ENCODE data around the gene CD3G.

CD3G gene

DNA sequence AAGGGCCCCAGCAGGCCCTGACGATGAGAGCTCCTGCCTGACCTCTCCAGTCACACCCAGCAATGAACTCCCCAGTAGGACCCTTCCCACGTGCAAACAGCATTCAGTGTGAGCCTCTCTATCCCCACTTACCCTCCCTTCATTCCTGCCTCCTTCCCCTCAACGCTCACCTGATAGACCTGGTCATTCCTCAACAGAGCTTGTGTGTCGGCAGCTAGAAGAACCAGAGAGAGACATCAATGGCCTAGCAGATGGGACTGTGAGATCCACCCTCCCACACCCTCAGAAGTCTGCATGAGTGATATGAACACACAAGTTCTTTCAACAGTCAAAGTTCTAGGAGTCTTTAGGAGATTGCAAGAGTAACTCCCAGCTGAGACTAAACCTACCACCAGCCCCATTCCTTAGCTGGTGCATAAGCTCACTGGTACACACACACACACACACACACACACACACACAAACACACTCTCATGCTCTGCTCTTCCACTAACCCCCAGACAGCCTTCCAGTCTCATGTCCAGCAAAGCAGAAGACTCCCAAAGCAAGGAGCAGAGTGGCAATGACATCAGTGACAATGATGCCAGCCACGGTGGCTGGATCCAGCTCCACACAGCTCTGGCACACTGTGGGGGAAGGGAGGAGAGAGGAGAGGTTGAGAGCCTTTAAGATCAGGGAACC is 4.7 kb upstream of the CD3G start:
- no peak for DNase-seq (ENCODE audit: low read depth)
- H3K4me3 ChIP-seq (replicated peaks; ENCODE audit: low read depth, low read length), result no peak overlapping the region
- no peak for TF ChIP-seq CTCF (IDR thresholded peaks at IDR 0.05; ENCODE audit: low read length, missing control alignments)

GRCh38 chr11:118340449-118340848 is 3.7 kb upstream of the CD3G start:
- H3K4me3 ChIP-seq (replicated peaks; ENCODE audit: low read depth, low read length), result no peak overlapping the region
- DNase-seq (ENCODE audit: low read depth), result no peak
- TF ChIP-seq CTCF (IDR thresholded peaks at IDR 0.05; ENCODE audit: low read length, missing control alignments), result no peak

GRCh38 chr11:118341261-118341660 is 2.9 kb upstream of the CD3G start:
- no peak for TF ChIP-seq CTCF (IDR thresholded peaks at IDR 0.05; ENCODE audit: low read length, missing control alignments)
- H3K4me3 ChIP-seq (replicated peaks; ENCODE audit: low read depth, low read length), result no peak overlapping the region
- DNase-seq (ENCODE audit: low read depth), result no peak

DNA sequence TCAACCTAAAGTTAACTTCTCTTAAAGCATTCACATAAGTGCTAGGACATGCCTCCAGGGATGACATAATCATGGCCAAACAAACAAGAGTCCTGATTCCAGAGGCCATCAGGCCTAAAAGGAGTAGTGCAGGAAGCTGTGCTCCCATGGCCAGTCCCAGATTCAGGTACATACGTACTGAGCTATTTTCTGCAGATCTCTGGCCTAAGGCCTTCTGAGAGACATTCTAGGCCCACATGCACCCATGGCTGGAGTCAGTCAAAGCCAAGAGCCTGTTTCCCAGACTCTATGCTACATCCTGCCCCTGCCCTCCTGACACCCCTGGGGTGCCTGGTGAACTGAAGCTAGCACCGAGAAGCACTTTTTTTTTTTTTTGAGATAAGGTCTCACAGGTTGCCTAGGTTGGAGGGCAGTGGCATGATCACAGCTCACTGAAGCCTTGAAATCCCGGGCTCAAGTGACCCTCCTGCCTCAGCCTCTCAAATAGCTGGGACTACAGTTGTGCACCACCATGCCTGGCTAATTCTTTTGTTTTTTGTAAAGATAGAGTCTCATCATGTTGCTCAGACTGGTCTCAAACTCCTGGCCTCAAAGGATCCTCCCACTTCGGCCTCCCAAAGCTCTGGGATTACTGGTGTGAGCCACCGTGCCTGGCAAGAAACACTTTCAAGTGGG is 2.2 kb upstream of the CD3G start:
- no peak for DNase-seq (ENCODE audit: low read depth)
- TF ChIP-seq CTCF (IDR thresholded peaks at IDR 0.05; ENCODE audit: low read length, missing control alignments), result no peak
- no peak overlapping the region for H3K4me3 ChIP-seq (replicated peaks; ENCODE audit: low read depth, low read length)

GRCh38 chr11:118342503-118343161 is 1.5 kb upstream of the CD3G start, which contains the start of gene CD3D:
Gene CD3D, minus strand, starts transcription at chr11:118342705. Its CDS starts 98 bp downstream, at chr11:118342607.
- DNase-seq (ENCODE audit: low read depth), result no peak
- no peak within 1 kb of the TSS for H3K4me3 ChIP-seq (replicated peaks; ENCODE audit: low read depth, low read length)

GRCh38 chr11:118343248-118343647 is 896 bp upstream of the CD3G start:
- no peak for TF ChIP-seq CTCF (IDR thresholded peaks at IDR 0.05; ENCODE audit: low read length, missing control alignments)
- no peak overlapping the region for H3K4me3 ChIP-seq (replicated peaks; ENCODE audit: low read depth, low read length)
- no peak for DNase-seq (ENCODE audit: low read depth)

More at GRCh38 chr11:118342503-118343161, 1.5 kb upstream of the CD3G start, which contains the start of gene CD3D:
- TF ChIP-seq CTCF (IDR thresholded peaks at IDR 0.05; ENCODE audit: low read length, missing control alignments), result no peak
